ENCODE results near the gene SLC25A1. TPM values are rescaled to one million over a fixed set of nuclear protein-coding genes. Genes with fewer than 3 reads are reported as not detected.

The SLC25A1 gene
- total and polyA plus RNA-seq, 2 of the 8 experiments (the other 6 are each of a cell fraction or from before 2014, with no cell fraction given), result 110 to 148 TPM

- no peak for TF ChIP-seq CBX8 (IDR thresholded peaks at IDR 0.05; ENCODE audit: borderline replicate concordance, low read depth, low read length)
Observed at GRCh38 chr22:19225560-19225959, 47.0 kb upstream of the SLC25A1 start (continued).

Data from H1 (cell line).